ENCODE measurements around the gene TUFT1.

- TF ChIP-seq ATF3 (IDR thresholded peaks at IDR 0.05) = no peak
- no peak; the same call in 1 of the 2 replicates for TF ChIP-seq RAD21 (IDR thresholded peaks at IDR 0.05; ENCODE audit: low read depth)
- TF ChIP-seq POLR2A (IDR thresholded peaks at IDR 0.05; ENCODE audit: borderline replicate concordance, extremely low read depth, insufficient read depth, insufficient read length) = no peak
- 0 out of 2 replicates have a peak, but pooled peaks have one; percentile 30 for TF ChIP-seq MAX (IDR thresholded peaks at IDR 0.05)
- TF ChIP-seq CTCF (IDR thresholded peaks at IDR 0.05 in 2 of 3, conservative IDR thresholded peaks at IDR 0.05 in 1 of 3; ENCODE audit: borderline replicate concordance in 1 of 3, insufficient read depth in 1 of 3, low read depth in 2 of 3, low read length in 2 of 3) = no peak
- no peak for TF ChIP-seq YY1 (IDR thresholded peaks at IDR 0.05; ENCODE audit: extremely low read depth, insufficient replicate concordance, low read depth, low read length)
- TF ChIP-seq ZBTB33 (IDR thresholded peaks at IDR 0.05; ENCODE audit: extremely low read depth, insufficient replicate concordance, low read length) = no peak
Observed at GRCh38 chr1:151611288-151611790, 71.2 kb downstream of the TUFT1 start.
